Neural crest cell (in vitro differentiated cells): ENCODE results near the gene TSHZ2. TPM values are rescaled to one million over a fixed set of nuclear protein-coding genes. Genes with fewer than 3 reads are reported as not detected.

Experiments used
- DNase-seq: peaks from one replicate; pipeline ENCODE4 v3.0.0; 2021; ENCODE audit warnings: low read depth, mixed read lengths, low spot score
- H3K27ac Mint-ChIP-seq: one replicate; pipeline ENCODE4 v1.8.0; 2021; ENCODE audit warnings: mild to moderate bottlenecking, mixed read lengths; ENCODE audit not compliant: unreplicated experiment
- H3K27me3 Mint-ChIP-seq: 2 replicates; pipeline ENCODE4 v1.8.0; 2021; ENCODE audit warnings: low read depth, mild to moderate bottlenecking, mixed read lengths
- H3K36me3 Mint-ChIP-seq: 2 replicates; pipeline ENCODE4 v1.8.0; 2021; ENCODE audit warnings: low read depth, mild to moderate bottlenecking, mixed read lengths
- H3K4me1 Mint-ChIP-seq: 2 replicates; pipeline ENCODE4 v1.8.0; 2021; ENCODE audit warnings: mixed read lengths
- H3K4me3 Mint-ChIP-seq: one replicate; pipeline ENCODE4 v1.8.0; 2021; ENCODE audit warnings: mild to moderate bottlenecking, mixed read lengths
- H3K9me3 Mint-ChIP-seq: 2 replicates; pipeline ENCODE4 v1.8.0; 2021; ENCODE audit warnings: mixed read lengths
- CTCF ChIP-seq: fragments of 200-600 bp; sonication (generic); conservative IDR thresholded peaks from 2 replicates; pipeline ENCODE4 v1.5.0; 2021; ENCODE audit warnings: antibody characterized with exemption, mild to moderate bottlenecking
- total RNA-seq: library from RNA; stranded (reverse); gene quantifications from 2 replicates; pipeline ENCODE4 v1.2.1, GENCODE V29; 2021

Gene TSHZ2
- total RNA-seq, 1 donor from 2014 or later = 6.4 TPM

- DNase-seq = no peak
- H3K4me1 Mint-ChIP-seq = peaks cover 17% of the 10 kb centered on the region
- H3K27me3 Mint-ChIP-seq = peaks cover 6% of the 10 kb centered on the region
- no peak overlapping the region for H3K27ac Mint-ChIP-seq
- no peak for TF ChIP-seq CTCF
- no peak overlapping the region for H3K4me3 Mint-ChIP-seq
- no peaks in the 10 kb centered on the region for H3K9me3 Mint-ChIP-seq
- no peaks in the 10 kb centered on the region for H3K36me3 Mint-ChIP-seq
Measured at GRCh38 chr20:53214392-53214791, 242.2 kb downstream of the TSHZ2 start.

- TF ChIP-seq CTCF = no peak
- peaks cover 5% of the 10 kb centered on the region for H3K36me3 Mint-ChIP-seq
- H3K27ac Mint-ChIP-seq = no peak overlapping the region
- H3K27me3 Mint-ChIP-seq = peaks cover 6% of the 10 kb centered on the region
- H3K4me1 Mint-ChIP-seq = peaks cover 17% of the 10 kb centered on the region
- no peak overlapping the region for H3K4me3 Mint-ChIP-seq
- H3K9me3 Mint-ChIP-seq = peaks cover 2% of the 10 kb centered on the region
- no peak for DNase-seq
Measured at GRCh38 chr20:53215166-53215565, 243.0 kb downstream of the TSHZ2 start.

GRCh38 chr20:53216478-53216855 lies 244.3 kb downstream of the TSHZ2 start:
- Mint-ChIP-seq H3K9me3 (peaks cover 2% of the 10 kb centered on the region), H3K4me3 (no peak overlapping the region), H3K27ac (no peak overlapping the region), H3K27me3 (peaks cover 6% of the 10 kb centered on the region), H3K4me1 (peaks cover 8% of the 10 kb centered on the region), H3K36me3 (peaks cover 5% of the 10 kb centered on the region)
- no peak for TF ChIP-seq CTCF
- DNase-seq = no peak

GRCh38 chr20:53216856-53217576 lies 244.9 kb downstream of the TSHZ2 start:
- H3K9me3 Mint-ChIP-seq = peaks cover 2% of the 10 kb centered on the region
- H3K27ac Mint-ChIP-seq = no peak overlapping the region
- H3K4me3 Mint-ChIP-seq = no peak overlapping the region
- peak; percentile 97 for TF ChIP-seq CTCF
- H3K27me3 Mint-ChIP-seq = peaks cover 6% of the 10 kb centered on the region
- DNase-seq = peak; percentile 68
- H3K36me3 Mint-ChIP-seq = peaks cover 5% of the 10 kb centered on the region
- H3K4me1 Mint-ChIP-seq = peaks cover 8% of the 10 kb centered on the region

GRCh38 chr20:53220482-53221307 lies 248.5 kb downstream of the TSHZ2 start:
- TF ChIP-seq CTCF = no peak
- H3K4me3 Mint-ChIP-seq = no peak overlapping the region
- DNase-seq = no peak
- H3K36me3 Mint-ChIP-seq = peaks cover 5% of the 10 kb centered on the region
- H3K27ac Mint-ChIP-seq = no peak overlapping the region
- peaks cover 2% of the 10 kb centered on the region for H3K9me3 Mint-ChIP-seq
- H3K27me3 Mint-ChIP-seq = peaks cover 8% of the 10 kb centered on the region
- peaks cover 8% of the 10 kb centered on the region for H3K4me1 Mint-ChIP-seq
